ENCODE measurements around the gene IL1R1.
"Not testable (repeated sequence)": the region's sequence is repeated elsewhere in the genome, so short reads cannot be mapped to it uniquely, and the experiment has no call there.

Gene IL1R1

GRCh38 chr2:102111823-102112222, 30.7 kb upstream of the IL1R1 start:
- no peak for DNase-seq

- no peak for DNase-seq
These were observed 30.3 kb upstream of the IL1R1 start for GRCh38 chr2:102112271-102112670.

DNA sequence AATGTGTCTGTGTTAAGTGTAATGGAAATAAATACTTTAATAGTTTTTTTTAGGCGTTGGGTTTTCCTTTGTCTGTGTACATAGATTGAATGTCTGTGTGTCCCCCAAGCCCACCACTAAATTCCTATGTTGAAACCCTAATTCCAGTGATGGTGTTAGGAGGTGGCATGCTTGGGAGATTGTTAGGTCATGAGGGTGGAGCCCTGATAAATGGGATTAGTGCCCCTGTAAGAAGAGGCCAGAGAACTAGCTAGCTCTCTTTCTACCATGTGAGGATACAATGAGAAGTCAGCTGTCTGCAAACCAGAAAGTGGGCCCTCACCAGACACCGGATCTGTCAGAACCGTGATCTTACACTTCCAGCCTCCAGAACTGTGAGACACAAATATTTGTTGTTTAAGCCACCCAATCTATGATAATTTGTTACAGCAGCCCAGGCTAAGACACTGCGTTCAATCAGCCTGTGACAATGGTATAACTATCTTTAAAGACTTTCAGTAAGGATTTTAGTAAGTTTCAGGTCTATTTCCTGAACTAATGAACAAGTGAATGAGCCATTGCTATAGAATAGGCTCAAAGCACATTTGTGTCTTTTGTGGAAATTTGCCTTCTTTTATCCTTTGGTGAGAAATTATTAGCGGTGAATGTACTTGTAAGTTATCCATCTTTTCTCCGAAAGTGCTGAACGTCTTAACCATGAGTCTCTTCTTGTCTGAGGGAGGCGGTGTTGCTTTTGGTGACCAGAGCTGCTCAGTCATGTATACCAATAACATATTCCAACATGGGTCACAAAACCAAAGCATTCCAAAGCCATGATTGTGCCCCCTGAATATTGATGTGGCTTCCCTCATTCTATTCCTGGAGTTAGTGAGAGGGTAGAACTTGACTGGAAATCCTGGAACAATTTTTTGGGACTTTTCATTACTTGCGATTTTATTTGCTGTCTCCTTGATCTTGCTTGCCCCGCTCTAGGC, 29.6 kb upstream of the IL1R1 start:
- DNase-seq, result no peak

GRCh38 chr2:102114290-102114721, 28.2 kb upstream of the IL1R1 start:
- no peak for DNase-seq

GRCh38 chr2:102114851-102115497, 27.6 kb upstream of the IL1R1 start:
- no peak for DNase-seq

DNA sequence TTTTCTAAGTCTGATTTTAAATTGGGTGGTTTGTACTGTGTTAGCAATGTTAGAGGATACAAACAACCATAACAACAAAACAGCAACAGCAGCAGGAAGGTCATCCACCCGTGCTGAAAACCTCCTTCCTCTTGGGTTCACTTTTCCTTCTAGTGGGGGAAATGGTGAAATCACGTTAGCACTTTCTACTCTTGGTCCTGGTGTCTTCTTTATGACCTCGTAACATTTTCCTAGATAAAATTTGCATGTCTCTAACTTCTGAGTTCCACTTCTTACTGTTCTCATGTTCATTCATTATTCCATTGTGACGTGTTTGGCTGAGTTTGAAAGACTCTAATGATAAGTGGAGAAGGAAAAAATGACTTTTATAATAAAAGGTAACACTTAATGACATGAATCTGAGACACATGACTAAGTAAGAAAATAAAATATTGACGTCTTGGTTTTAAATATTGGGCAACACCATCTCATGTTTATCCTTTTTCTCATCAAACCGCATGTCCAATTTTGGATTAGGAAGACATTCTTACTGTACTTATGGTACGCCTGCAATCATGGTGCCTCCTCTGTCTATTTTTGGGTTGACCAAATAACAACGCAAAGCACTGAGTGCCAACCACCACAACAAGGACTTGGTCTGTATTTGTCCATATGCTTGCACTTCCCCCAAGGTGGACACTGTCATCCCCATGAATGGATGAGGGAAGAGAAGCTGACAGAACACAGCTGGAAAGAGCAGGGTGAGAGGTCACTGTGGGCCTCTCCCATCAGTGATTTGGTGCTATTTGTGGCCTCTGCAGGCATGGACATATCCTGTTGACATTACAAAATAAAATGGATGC, 25.7 kb upstream of the IL1R1 start:
- DNase-seq, result no peak

DNA sequence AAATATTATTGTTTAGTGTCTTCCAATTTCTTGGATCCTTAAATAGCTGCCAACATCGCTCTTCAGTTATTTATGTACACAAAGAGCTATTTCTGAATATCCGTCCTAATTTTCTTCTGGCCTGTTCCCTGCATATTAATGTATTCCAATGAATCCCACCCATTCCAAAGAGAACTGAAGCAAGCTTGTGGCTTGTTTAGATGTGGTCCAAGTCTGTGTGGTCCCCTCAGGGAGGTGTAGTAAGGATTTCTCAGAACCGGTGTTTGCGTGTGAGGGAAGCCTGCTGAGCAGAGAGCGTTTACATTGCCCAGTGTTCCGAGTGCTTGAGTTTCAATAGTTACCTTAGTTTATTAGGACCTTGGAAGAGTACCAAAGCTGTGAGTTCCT, 25.1 kb upstream of the IL1R1 start:
- DNase-seq, result no peak

DNA sequence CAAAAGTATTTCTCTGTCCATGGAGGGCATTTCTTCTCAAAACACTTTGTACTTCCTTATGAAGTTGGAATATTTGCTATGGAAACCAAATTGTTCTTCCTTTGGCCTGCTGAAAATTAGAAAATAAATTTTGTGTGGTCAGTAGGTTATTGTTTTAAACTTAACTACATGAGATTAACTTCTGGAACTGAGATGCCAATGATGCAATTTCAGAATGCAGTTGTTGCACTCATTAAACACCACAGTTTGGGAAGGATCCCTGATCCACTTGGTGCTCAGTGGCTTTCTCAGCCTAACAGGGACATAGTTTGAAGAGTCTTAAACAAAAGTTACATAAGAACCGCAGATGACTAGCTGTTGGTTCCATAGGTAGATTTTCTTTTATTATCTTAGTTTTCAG, 23.3 kb upstream of the IL1R1 start:
- no peak for DNase-seq

GRCh38 chr2:102120261-102120660, 22.3 kb upstream of the IL1R1 start:
- no peak for DNase-seq

DNA sequence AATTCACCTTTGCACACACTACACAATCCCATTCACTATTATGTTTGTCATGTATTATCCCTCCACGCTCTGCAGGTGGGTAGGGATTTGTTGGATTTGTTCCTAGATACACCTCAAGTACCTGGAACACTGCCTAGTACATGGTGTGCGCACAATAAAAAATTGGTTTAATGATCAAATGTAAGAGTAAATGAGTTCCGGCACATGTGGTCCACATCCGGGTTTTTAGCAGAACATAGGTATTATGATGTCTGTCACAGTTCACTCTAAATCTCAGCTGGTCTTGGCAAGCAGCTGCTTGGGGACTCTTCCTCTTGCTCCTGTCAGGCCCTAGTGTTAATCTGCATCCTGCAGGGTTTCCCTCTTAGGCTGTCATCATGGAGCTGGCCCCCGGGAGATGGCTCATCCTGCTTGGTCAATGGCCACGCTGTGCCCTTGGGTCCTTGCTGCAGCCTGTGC, 21.8 kb upstream of the IL1R1 start:
- DNase-seq, result no peak

- DNase-seq, result no peak
These were observed 20.4 kb upstream of the IL1R1 start for GRCh38 chr2:102122115-102122514.

DNA sequence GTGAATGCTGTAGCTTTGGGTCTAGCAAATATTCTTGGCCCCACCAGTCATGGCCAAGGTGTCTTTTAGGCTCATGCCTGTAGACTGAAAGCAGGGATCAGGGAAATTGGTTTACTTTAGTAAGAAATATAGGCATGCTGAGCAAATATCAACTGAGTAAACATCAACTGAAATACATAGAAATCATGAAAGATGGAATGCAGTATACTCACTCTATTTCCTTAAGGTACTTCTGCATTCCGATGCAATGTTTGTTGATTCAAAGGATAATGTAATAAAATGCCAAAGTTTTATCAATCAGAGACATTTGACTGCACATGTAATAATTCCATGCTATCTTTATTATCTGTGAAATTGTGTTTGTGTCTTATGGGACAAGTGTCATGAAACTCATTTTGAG, 19.6 kb upstream of the IL1R1 start:
- no peak for DNase-seq

- not testable (repeated sequence) for DNase-seq
These were observed 18.1 kb upstream of the IL1R1 start for GRCh38 chr2:102124421-102124820.

- no peak for DNase-seq
These were observed 16.4 kb upstream of the IL1R1 start for GRCh38 chr2:102126169-102126568.

- DNase-seq, result no peak
These were observed 15.9 kb upstream of the IL1R1 start for GRCh38 chr2:102126660-102127059.

GRCh38 chr2:102129082-102129481, 13.5 kb upstream of the IL1R1 start:
- DNase-seq, result no peak

DNA sequence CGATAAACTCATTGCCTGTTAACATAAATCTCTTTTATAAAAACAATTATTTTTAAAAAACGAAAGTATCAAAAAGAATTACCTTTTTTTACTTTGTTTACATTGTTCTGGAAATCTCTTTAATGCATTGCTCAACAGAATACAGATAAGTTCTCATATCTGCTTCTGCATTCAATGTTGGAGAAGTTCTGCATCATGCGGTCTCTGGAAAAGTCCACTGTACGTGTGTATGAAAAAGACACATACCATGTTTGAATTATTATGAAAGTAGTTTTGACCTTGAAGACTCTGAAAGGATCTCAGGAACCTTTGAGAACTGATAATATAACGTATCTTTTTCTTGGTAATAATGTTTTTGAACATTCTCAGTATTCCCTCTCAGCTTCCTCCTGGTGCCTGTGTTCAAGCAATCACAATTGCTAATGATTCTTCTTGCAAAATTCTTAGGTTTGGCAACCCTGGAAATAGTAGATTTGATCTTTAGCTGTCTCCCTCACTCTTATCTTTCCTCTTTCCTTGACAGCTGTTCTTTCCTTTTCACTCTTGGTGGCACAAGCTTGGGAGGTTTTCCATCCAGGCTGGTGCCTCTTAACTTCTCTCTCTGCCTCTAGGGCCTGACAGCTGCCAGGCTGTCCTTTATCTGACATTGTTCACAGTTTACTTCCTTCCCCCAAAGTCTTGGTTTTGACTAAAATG, 12.4 kb upstream of the IL1R1 start:
- DNase-seq, result no peak

DNA sequence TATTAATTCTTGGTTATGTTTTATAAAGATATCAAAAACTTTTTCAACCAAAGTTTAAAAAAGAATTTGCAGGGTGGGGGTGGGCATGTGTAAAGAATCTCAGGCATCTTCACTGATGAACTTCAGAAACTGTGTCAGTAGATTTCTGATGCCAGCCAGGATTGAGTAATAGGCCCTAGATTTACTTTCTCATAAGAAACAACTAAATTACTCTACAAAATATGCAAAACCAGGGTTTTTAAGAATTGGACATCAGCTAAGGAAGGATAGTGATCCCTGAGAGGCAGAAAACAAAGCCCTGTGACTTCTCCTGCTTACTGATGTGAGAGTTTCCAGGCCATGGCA, 11.9 kb upstream of the IL1R1 start:
- no peak for DNase-seq

GRCh38 chr2:102131564-102131963, 11.0 kb upstream of the IL1R1 start:
- DNase-seq, result no peak

DNA sequence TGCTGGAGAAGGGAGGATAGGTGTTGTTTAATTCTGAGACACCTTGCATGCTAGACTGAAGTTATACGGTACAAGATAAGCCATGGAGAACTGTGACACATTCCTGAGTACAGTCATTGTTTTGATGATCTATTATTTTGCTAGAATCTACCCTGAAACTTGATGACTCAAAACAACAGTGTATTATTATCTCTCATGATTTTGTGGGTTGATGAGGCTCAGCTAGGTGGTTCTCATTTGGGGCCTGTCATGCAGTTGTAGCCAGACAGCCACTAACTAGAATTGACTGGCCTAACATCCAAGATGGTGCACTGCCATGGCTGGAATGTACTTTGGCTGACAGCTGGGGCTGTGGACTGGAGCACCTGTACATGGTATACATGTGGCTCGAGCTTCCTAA, 5.4 kb upstream of the IL1R1 start:
- no peak for DNase-seq

DNA sequence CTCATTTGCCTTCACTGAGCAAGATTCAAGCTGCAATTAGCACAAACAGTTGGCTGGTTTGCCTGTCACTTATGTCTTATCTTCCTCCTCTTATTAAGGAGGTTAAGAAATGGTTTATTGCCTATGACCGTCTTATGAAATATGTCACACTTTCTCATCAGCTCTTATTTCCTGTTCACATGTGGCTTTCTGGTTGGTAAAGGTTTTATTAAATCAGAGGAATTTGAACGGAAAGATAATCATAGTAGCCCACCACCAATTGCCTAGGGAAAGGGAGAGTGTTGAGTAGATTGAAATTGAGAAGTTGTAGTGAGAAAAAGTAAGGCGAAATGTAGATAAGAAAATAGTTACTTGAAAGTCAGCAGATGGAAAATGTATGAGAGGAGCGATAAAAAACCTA, 4.2 kb upstream of the IL1R1 start:
- DNase-seq, result no peak

- DNase-seq, result no peak
These were observed 2.7 kb upstream of the IL1R1 start for GRCh38 chr2:102139851-102140250.

DNA sequence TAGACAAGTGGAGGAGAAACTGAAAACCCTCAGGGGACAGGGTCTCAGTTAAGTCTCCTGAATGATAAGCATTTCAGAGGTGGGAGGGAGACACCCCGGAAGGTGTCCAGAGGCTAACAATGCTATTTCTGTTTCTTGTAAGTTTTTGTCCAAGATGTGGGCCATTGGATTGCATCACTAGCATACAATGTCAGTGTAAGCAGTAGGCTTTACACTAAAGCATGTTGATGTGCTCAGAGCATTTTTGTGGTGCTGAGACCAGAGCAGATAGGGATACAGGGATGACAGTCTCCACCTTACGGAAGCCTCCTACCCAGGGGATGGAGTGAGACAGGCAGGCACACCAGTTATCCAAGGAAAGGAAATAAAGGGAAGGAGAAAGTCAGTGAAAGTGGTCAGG, 2.2 kb upstream of the IL1R1 start:
- no peak for DNase-seq

Measured in retina (tissue), 1 donor.